ENCODE measurements around the gene ACTN4.

ACTN4 gene

DNA sequence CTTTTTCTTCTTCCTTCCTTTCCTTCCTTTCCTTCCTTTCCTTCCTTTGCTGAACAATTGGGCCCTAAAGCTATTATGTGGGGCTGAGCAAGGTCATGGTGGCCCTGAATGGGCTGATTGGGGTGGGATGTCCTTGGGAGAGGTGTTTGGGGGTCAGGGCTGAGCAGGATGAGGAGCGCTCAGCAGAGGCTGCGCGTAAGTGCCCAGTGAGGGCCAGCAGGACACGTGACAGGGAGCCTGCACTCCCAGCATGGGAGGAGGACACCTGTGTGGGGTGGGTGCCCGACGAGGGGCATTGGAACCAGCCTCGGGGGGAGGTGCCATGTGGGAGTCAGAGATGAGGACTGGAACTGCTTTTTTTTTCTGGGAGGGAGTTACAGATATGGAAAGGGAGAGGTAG, 131.3 kb downstream of the ACTN4 start:
- CTCF ChIA-PET: interaction anchor here (1.1 to 2.2 kb wide), 2 partner anchors 9 to 90 kb away, joined by 3 to 9 read pairs; no protein-coding TSS in a partner anchor
- DNase-seq (ENCODE audit: low read depth, low spot score): no peak
- no peak overlapping the region for H3K4me3 ChIP-seq (ENCODE audit: low read depth, low read length)
- TF ChIP-seq, protein P1, sequence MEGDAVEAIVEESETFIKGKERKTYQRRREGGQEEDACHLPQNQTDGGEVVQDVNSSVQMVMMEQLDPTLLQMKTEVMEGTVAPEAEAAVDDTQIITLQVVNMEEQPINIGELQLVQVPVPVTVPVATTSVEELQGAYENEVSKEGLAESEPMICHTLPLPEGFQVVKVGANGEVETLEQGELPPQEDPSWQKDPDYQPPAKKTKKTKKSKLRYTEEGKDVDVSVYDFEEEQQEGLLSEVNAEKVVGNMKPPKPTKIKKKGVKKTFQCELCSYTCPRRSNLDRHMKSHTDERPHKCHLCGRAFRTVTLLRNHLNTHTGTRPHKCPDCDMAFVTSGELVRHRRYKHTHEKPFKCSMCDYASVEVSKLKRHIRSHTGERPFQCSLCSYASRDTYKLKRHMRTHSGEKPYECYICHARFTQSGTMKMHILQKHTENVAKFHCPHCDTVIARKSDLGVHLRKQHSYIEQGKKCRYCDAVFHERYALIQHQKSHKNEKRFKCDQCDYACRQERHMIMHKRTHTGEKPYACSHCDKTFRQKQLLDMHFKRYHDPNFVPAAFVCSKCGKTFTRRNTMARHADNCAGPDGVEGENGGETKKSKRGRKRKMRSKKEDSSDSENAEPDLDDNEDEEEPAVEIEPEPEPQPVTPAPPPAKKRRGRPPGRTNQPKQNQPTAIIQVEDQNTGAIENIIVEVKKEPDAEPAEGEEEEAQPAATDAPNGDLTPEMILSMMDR (IDR thresholded peaks at IDR 0.05; ENCODE audit: insufficient read depth, low read length, missing control alignments): no peak
- POLR2A ChIA-PET: no interaction called here

DNA sequence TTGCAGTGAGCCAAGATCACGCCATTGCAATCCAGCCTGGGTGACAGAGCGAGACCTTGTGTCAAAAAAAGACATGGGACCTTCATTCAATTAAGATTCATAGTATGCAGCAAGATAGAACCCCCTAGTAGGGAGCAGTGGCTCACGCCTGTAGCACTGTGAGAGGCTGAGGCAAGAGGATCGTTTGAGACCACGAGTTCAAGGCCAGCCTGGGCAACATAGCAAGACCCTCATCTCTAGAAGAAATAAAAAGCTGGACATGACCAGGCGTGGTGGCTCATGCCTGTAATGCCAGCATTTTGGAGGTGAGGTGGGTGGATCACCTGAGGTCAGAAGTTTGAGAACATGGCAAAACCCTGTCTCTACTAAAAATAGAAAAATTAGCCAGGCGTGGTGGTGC, 133.0 kb downstream of the ACTN4 start:
- POLR2A ChIA-PET: no interaction called here

DNA sequence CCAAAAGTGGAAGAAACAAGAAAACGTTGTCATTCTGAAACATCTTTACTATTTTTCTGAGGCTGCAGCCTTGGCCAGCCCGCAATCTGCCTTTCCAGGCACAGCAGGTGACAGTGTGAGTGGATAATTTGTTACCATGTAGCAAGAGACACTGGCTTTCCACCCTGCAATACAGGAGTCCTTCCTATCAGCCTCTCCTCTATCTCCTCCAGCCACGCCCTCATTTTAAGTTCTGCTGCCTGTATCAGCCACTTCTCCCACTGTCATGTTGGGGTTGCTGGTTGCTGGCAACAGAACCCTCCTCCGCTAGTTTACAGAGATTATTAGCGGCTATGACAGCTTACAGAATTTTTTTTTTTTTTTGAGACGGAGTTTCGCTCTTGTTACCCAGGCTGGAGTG, 133.6 kb downstream of the ACTN4 start:
- CTCF ChIA-PET: interaction anchor here (2.9 kb wide), 1 partner anchor 12 kb away, joined by 23 read pairs; no protein-coding TSS in a partner anchor
- POLR2A ChIA-PET: no interaction called here
- TF ChIP-seq, protein P1 (IDR thresholded peaks at IDR 0.05; ENCODE audit: insufficient read depth, low read length, missing control alignments): no peak
- no peak for DNase-seq (ENCODE audit: low read depth, low spot score)
- no peak overlapping the region for H3K4me3 ChIP-seq (ENCODE audit: low read depth, low read length)

More for the DNA sequence above, 133.0 kb downstream of the ACTN4 start:
- no peak for DNase-seq (ENCODE audit: low read depth, low spot score)
- CTCF ChIA-PET: no interaction called here
- H3K4me3 ChIP-seq (ENCODE audit: low read depth, low read length): no peak overlapping the region
- TF ChIP-seq, protein P1 (IDR thresholded peaks at IDR 0.05; ENCODE audit: insufficient read depth, low read length, missing control alignments): no peak

All from AG04449 (cell line).